ENCODE measurements around the gene SFXN4. TPM values are rescaled to one million over a fixed set of nuclear protein-coding genes. Genes with fewer than 3 reads are reported as not detected.
"Not testable (repeated sequence)": the region's sequence is repeated elsewhere in the genome, so short reads cannot be mapped to it uniquely, and the experiment has no call there.

Gene SFXN4
- total RNA-seq, 2 experiments from 2014 or later, result 27.8 to 46.4 TPM

- H3K4me3 ChIP-seq (ENCODE audit: low read depth, low read length, poor library complexity, severe bottlenecking); DNase-seq (ENCODE audit: low spot score); CTCF ChIA-PET (ENCODE audit: unreplicated experiment); BruUV-seq (replicated peaks); H3K27ac ChIP-seq (ENCODE audit: low read depth, low read length, poor library complexity, severe bottlenecking); H3K79me2 ChIP-seq (ENCODE audit: insufficient read depth, low read depth, low read length); H3K9me2 ChIP-seq (ENCODE audit: insufficient read depth, low read length); H3K9me3 ChIP-seq (ENCODE audit: low read length); H4K20me1 ChIP-seq (ENCODE audit: insufficient read depth, low read length); H2AFZ ChIP-seq (ENCODE audit: low read length): not testable (repeated sequence)
- H3K36me3 ChIP-seq (ENCODE audit: insufficient read depth, low read length), result peaks cover 15% of the 10 kb centered on the region; the same call in 1 of the 2 replicates
- peak overlapping the region; percentile 99; the same call in 1 of the 2 replicates for H3K4me2 ChIP-seq (ENCODE audit: low read length)
- intact Hi-C loops (cut with micrococcal nuclease; ENCODE audit: unreplicated experiment), result loop anchor here (2.0 kb wide), 1 partner anchor 19 kb away; no protein-coding TSS in a partner anchor
- peaks cover 17% of the 10 kb centered on the region for H3K4me1 ChIP-seq (ENCODE audit: insufficient read depth, low read length, poor library complexity, severe bottlenecking)
- POLR2A ChIA-PET, result interaction anchor here (0.7 to 1.0 kb wide), 3 partner anchors 21 to 604 kb away, joined by 3 to 5 read pairs (median 3); no protein-coding TSS in a partner anchor
Measured at GRCh38 chr10:119105899-119106298, 59.6 kb downstream of the SFXN4 start.

DNA sequence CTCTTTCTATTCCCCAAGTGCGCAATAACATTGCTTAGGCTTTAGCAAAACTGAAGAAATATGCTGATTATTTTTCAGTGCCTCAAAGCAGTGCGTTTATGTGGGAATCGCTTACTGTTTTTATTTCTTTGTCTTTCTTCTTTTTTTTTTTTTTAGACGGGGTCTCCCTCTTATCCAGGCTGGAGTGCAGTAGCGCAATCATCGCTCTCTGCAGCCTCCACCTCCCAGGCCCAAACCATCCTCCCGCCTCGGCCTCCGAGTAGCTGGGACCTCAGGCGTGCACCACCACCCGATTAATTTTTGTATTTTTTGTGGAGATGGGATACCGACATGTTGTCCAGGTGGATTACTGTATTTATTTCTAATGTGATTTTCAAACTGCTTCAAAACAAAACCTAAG is 60.4 kb downstream of the SFXN4 start:
- peaks cover 17% of the 10 kb centered on the region for H3K4me1 ChIP-seq (ENCODE audit: insufficient read depth, low read length, poor library complexity, severe bottlenecking)
- no peaks in the 10 kb centered on the region for H3K9me2 ChIP-seq (ENCODE audit: insufficient read depth, low read length)
- intact Hi-C loops (cut with micrococcal nuclease; ENCODE audit: unreplicated experiment), result loop anchor here (2.0 kb wide), 1 partner anchor 18 kb away; no protein-coding TSS in a partner anchor
- peak overlapping the region; percentile 83 for H3K4me3 ChIP-seq (ENCODE audit: low read depth, low read length, poor library complexity, severe bottlenecking)
- peak overlapping the region; percentile 43; the same call in 1 of the 2 replicates for H2AFZ ChIP-seq (ENCODE audit: low read length)
- POLR2A ChIA-PET, result interaction anchor here (0.5 to 2.0 kb wide), 9 partner anchors 11 to 465 kb away, joined by 3 to 10 read pairs (median 4); partner anchors contain the start of gene EIF3A
- H3K79me2 ChIP-seq (ENCODE audit: insufficient read depth, low read depth, low read length), result peaks cover 9% of the 10 kb centered on the region; the same call in 1 of the 2 replicates
- no peak for TF ChIP-seq EZH2phosphoT487 (IDR thresholded peaks at IDR 0.05; ENCODE audit: borderline replicate concordance, low read depth, low read length)
- TF ChIP-seq CTCF (conservative IDR thresholded peaks at IDR 0.05; ENCODE audit: low read length), result no peak
- no peaks in the 10 kb centered on the region for H3K9me3 ChIP-seq (ENCODE audit: low read length)
- peaks cover 11% of the 10 kb centered on the region; the same call in 1 of the 2 replicates for H3K36me3 ChIP-seq (ENCODE audit: insufficient read depth, low read length)
- no peaks in the 10 kb centered on the region for H4K20me1 ChIP-seq (ENCODE audit: insufficient read depth, low read length)
- TSS peak; percentile 77 for BruUV-seq (replicated peaks)
- CTCF ChIA-PET (ENCODE audit: unreplicated experiment), result interaction anchor here (0.9 to 1.2 kb wide), 2 partner anchors 14 to 19 kb away, joined by 3 to 4 read pairs; no protein-coding TSS in a partner anchor
- H3K4me2 ChIP-seq (ENCODE audit: low read length), result peak overlapping the region; percentile 99
- no peak overlapping the region for H3K27ac ChIP-seq (ENCODE audit: low read depth, low read length, poor library complexity, severe bottlenecking)
- DNase-seq (ENCODE audit: low spot score), result no peak

- BruUV-seq (replicated peaks), result no TSS peak
- Histone ChIP-seq H3K9me3 (ENCODE audit: low read length) (no peaks in the 10 kb centered on the region), H3K4me3 (ENCODE audit: low read depth, low read length, poor library complexity, severe bottlenecking) (peak overlapping the region; percentile 83), H3K27ac (ENCODE audit: low read depth, low read length, poor library complexity, severe bottlenecking) (no peak overlapping the region), H3K9me2 (ENCODE audit: insufficient read depth, low read length) (no peaks in the 10 kb centered on the region), H3K4me1 (ENCODE audit: insufficient read depth, low read length, poor library complexity, severe bottlenecking) (peaks cover 17% of the 10 kb centered on the region), H2AFZ (ENCODE audit: low read length) (peak overlapping the region; percentile 43; the same call in 1 of the 2 replicates), H4K20me1 (ENCODE audit: insufficient read depth, low read length) (no peaks in the 10 kb centered on the region), H3K79me2 (ENCODE audit: insufficient read depth, low read depth, low read length) (peaks cover 9% of the 10 kb centered on the region; the same call in 1 of the 2 replicates), H3K36me3 (ENCODE audit: insufficient read depth, low read length) (peaks cover 11% of the 10 kb centered on the region; the same call in 1 of the 2 replicates), H3K4me2 (ENCODE audit: low read length) (peak overlapping the region; percentile 99)
- ChIA-PET POLR2A (interaction anchor here (0.5 to 2.0 kb wide), 11 partner anchors 10 to 465 kb away, joined by 3 to 10 read pairs (median 4); partner anchors contain the start of gene EIF3A), CTCF (ENCODE audit: unreplicated experiment) (interaction anchor here (0.9 to 1.2 kb wide), 2 partner anchors 14 to 19 kb away, joined by 3 to 4 read pairs; no protein-coding TSS in a partner anchor)
- TF ChIP-seq EZH2phosphoT487 (IDR thresholded peaks at IDR 0.05; ENCODE audit: borderline replicate concordance, low read depth, low read length) (no peak), CTCF (conservative IDR thresholded peaks at IDR 0.05; ENCODE audit: low read length) (no peak)
- peak; percentile 19 for DNase-seq (ENCODE audit: low spot score)
- intact Hi-C loops (cut with micrococcal nuclease; ENCODE audit: unreplicated experiment), result loop anchor here (1.0 to 2.0 kb wide), 2 partner anchors 18 to 61 kb away; partner anchors contain the start of gene SFXN4
Measured at GRCh38 chr10:119104654-119105015, 60.9 kb downstream of the SFXN4 start.

Data from OCI-LY7 (cell line).